Esophagus muscularis mucosa (tissue), 4 donors: ENCODE measurements around the gene SLC17A7. TPM values are rescaled to one million over a fixed set of nuclear protein-coding genes. Genes with fewer than 3 reads are reported as not detected.

Source experiments
- DNase-seq: peaks from one replicate; pipeline ENCODE4 v3.0.0-alpha.2; 2017; ENCODE audit errors: extremely low spot score
- H3K27ac ChIP-seq, 4 donors: fragments of 200-600 bp; sonication (generic); replicated peaks in 1 of 4; 1 replicate in 3 of 4; 2 replicates in 1 of 4; pipeline ENCODE4 v1.5.1; 2016 to 2019; ENCODE audit warnings: mild to moderate bottlenecking in 1 of 4
- H3K27me3 ChIP-seq, 4 donors: fragments of 200-600 bp; sonication (generic); one replicate each; pipeline versions ENCODE4 v1.5.1 to v1.6.0; 2016 to 2019
- H3K36me3 ChIP-seq, 4 donors: fragments of 200-600 bp; sonication (generic); one replicate each; pipeline ENCODE4 v1.5.1; 2016 to 2019
- H3K4me1 ChIP-seq, 4 donors: fragments of 200-600 bp; sonication (generic); one replicate each; pipeline ENCODE4 v1.5.1; 2016 to 2019
- H3K4me3 ChIP-seq, 4 donors: fragments of 200-600 bp; sonication (generic); 1 replicate in 2 of 4; 2 replicates in 2 of 4; pipeline ENCODE4 v1.5.1; 2016 to 2019; ENCODE audit warnings: mild to moderate bottlenecking in 4 of 4, moderate library complexity in 1 of 4
- H3K9me3 ChIP-seq, 4 donors: fragments of 200-600 bp; sonication (generic); 1 replicate in 3 of 4; 2 replicates in 1 of 4; pipeline ENCODE4 v1.5.1; 2016 to 2019
- CTCF ChIP-seq, 3 experiments: fragments of 200-600 bp in 2 of 3; fragments of 450-650 bp in 1 of 3; sonication (generic) in 2 of 3; IDR thresholded peaks; one replicate each; pipeline ENCODE4 v1.5.1; 2017 to 2019; ENCODE audit warnings: antibody characterized with exemption in 3 of 3, mild to moderate bottlenecking in 2 of 3, moderate library complexity in 1 of 3
- EP300 ChIP-seq: sonication (generic); formaldehyde crosslinking; IDR thresholded peaks from one replicate; pipeline ENCODE4 v1.6.1; 2017; ENCODE audit warnings: antibody characterized with exemption
- POLR2A ChIP-seq: fragments of 450-650 bp; IDR thresholded peaks from one replicate; pipeline ENCODE4 v1.6.1; 2017; ENCODE audit warnings: antibody characterized with exemption, moderate library complexity, mild to moderate bottlenecking, low read depth
- POLR2AphosphoS5 ChIP-seq, 2 donors: sonication (generic); formaldehyde crosslinking; IDR thresholded peaks; one replicate each; pipeline ENCODE4 v1.6.1; 2017; ENCODE audit warnings: antibody characterized with exemption in 2 of 2
- WGBS: methylation state at CpG from one replicate; pipeline ENCODE4 v1.1.5; 2018; 5-methylcytosine and 5-hydroxymethylcytosine counted together
- intact Hi-C: fragments of 100-400 bp; cut with DNase I; formaldehyde crosslinking; loops from one replicate; pipeline ENCODE4 v1.15.1; 2023
- total RNA-seq, 4 donors: library from RNA; depleted of rRNA; stranded (reverse); fragments of >200 nt; gene quantifications; one replicate each; pipeline versions ENCODE4 v1.1.0 to v1.2.1, GENCODE V29; 2016

Gene SLC17A7
- total RNA-seq, 4 donors from 2014 or later: 0.83 to 5.2 (median 1.3) TPM

DNA sequence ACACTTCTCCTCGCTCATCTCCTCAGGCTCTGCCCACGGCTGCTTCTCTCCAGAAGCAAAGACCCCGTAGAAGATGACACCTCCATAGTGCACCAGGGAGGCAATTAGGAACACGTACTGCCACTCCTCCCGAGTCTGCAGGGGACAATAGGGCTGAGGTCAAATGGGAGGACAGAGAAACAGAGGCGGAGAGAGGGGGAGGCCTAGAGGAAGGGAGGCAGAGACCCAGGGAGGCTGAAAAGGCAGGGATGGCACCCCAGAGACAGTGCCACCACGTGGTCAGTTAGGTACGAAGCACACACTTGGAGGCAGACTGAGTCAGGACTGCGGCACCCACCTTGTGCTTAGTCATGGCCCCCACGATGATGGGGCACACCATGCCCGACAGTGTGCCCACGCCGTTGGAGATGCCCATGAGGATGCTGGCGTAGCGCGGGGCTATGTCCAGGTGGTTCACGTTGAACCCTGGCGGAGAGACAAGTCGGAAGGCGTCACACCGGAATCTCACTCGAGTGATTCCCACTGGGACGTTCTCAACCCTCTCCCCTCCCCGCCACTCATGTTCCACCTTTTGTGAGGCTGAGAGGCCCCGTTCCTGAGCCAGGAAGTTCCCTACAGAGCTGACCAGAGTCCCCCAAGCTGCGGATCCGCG, 10.5 kb downstream of the SLC17A7 start:
- 65% methylated on average over 24 of the region's 28 CpGs for WGBS
- peaks cover 10 to 100% (median 82%) of the 10 kb centered on the region in 4 donors for H3K27me3 ChIP-seq
- intact Hi-C loops: no loop called here
- H3K9me3 ChIP-seq: no peaks in the 10 kb centered on the region
- no peak for DNase-seq
- peaks cover 9 to 37% (median 18%) of the 10 kb centered on the region in 4 donors for H3K4me1 ChIP-seq
- no peak for TF ChIP-seq CTCF (IDR thresholded peaks at IDR 0.05)
- no peak for TF ChIP-seq EP300
- TF ChIP-seq POLR2AphosphoS5 (IDR thresholded peaks at IDR 0.05): no peak
- no peak for TF ChIP-seq POLR2A
- H3K27ac ChIP-seq: no peak overlapping the region
- H3K36me3 ChIP-seq: no peaks in the 10 kb centered on the region
- H3K4me3 ChIP-seq: no peak overlapping the region

- peaks cover 10 to 100% (median 83%) of the 10 kb centered on the region in 4 donors for H3K27me3 ChIP-seq
- H3K4me1 ChIP-seq: peaks cover 9 to 37% (median 18%) of the 10 kb centered on the region in 4 donors
- no peak overlapping the region for H3K4me3 ChIP-seq
- intact Hi-C loops: no loop called here
- TF ChIP-seq POLR2A: no peak
- TF ChIP-seq POLR2AphosphoS5 (IDR thresholded peaks at IDR 0.05): no peak
- TF ChIP-seq EP300: no peak
- TF ChIP-seq CTCF (IDR thresholded peaks at IDR 0.05): no peak
- no peak for DNase-seq
- no peak overlapping the region for H3K27ac ChIP-seq
- WGBS: 79% methylated on average over 8 of the region's 9 CpGs
- no peaks in the 10 kb centered on the region for H3K36me3 ChIP-seq
- no peaks in the 10 kb centered on the region for H3K9me3 ChIP-seq
These were observed 11.1 kb downstream of the SLC17A7 start for GRCh38 chr19:49430172-49430677.

GRCh38 chr19:49428547-49429451, 12.5 kb downstream of the SLC17A7 start:
- peak overlapping the region in 2 of 4 donors; percentile 18 to 28 for H3K4me3 ChIP-seq
- H3K4me1 ChIP-seq: peaks cover 12 to 37% (median 17%) of the 10 kb centered on the region in 4 donors
- peaks cover 10 to 100% (median 85%) of the 10 kb centered on the region in 4 donors for H3K27me3 ChIP-seq
- intact Hi-C loops: no loop called here
- WGBS: 27% methylated on average over 12 of the region's 29 CpGs
- no peak overlapping the region for H3K27ac ChIP-seq
- no peaks in the 10 kb centered on the region for H3K36me3 ChIP-seq
- no peaks in the 10 kb centered on the region for H3K9me3 ChIP-seq
- TF ChIP-seq EP300 (no peak), POLR2A (no peak), CTCF (IDR thresholded peaks at IDR 0.05) (no peak), POLR2AphosphoS5 (IDR thresholded peaks at IDR 0.05) (no peak)
- DNase-seq: no peak

DNA sequence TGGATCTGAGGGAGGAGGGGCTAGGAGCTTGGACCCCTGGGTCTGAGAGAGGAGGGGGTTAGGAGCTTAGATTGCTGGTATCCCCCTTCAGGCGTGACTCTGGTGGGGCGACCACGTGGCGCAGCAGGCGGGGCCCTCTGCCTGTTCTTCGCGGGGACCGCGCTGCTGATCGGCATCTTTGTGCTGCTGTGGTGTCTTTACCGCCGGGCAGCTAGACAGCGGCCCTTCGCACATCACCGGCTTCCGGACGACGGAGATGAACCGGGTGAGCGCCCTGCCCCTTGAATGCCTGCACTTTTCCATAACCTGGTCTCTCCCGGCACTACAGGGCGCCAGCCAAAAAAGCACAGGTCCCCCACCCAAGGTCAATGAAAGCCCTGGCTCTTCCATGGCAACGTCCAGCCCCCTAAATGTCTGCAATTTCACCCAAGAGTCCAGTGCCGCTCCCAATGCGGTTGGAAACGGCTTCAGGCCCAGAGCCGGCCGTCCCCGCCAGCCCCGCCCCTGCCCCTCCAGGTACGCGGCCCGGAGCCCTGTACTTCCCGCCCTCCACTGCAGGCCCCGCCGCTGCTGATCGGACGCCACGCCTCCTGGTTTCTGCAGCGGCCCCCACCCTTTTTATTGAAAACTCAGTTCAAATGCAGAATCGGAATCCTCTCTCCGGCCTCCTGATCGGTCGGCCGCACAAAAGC, 13.3 kb downstream of the SLC17A7 start:
- peak overlapping the region in 2 of 4 donors; percentile 18 to 28 for H3K4me3 ChIP-seq
- DNase-seq: no peak
- peaks cover 20 to 40% (median 23%) of the 10 kb centered on the region in 4 donors for H3K4me1 ChIP-seq
- no peak overlapping the region for H3K27ac ChIP-seq
- intact Hi-C loops: no loop called here
- 7% methylated on average over 17 of the region's 45 CpGs for WGBS
- TF ChIP-seq CTCF (IDR thresholded peaks at IDR 0.05) (no peak), POLR2A (no peak), EP300 (no peak), POLR2AphosphoS5 (IDR thresholded peaks at IDR 0.05) (no peak)
- H3K27me3 ChIP-seq: peaks cover 10 to 100% (median 86%) of the 10 kb centered on the region in 4 donors
- no peaks in the 10 kb centered on the region for H3K36me3 ChIP-seq
- no peaks in the 10 kb centered on the region for H3K9me3 ChIP-seq
